SK-N-MC (cell line): Measurements from ENCODE around the gene HSPB6.

ENCODE experiments used
- EZH2 ChIP-seq: fragments of 200-600 bp; sonication (generic); IDR thresholded peaks from one replicate; pipeline ENCODE4 v1.6.1; 2017; ENCODE audit warnings: antibody characterized with exemption
- POLR2AphosphoS5 ChIP-seq: IDR thresholded peaks from 2 replicates; pipeline ENCODE4 v1.6.1; 2012; ENCODE audit warnings: mild to moderate bottlenecking, low read depth, low read length, borderline replicate concordance

- TF ChIP-seq POLR2AphosphoS5 (no peak), EZH2 (no peak)
Observed at GRCh38 chr19:35743640-35744429, 13.0 kb downstream of the HSPB6 start.
